NCI-H2029 (cell line): ENCODE measurements around the gene M6PR.
"Not testable (repeated sequence)": the region's sequence is repeated elsewhere in the genome, so short reads cannot be mapped to it uniquely, and the experiment has no call there.

Source experiments
- DNase-seq: peaks from one replicate; lab custom pipeline; 2025; lab: John Stamatoyannopoulos, UW

The M6PR gene

DNA sequence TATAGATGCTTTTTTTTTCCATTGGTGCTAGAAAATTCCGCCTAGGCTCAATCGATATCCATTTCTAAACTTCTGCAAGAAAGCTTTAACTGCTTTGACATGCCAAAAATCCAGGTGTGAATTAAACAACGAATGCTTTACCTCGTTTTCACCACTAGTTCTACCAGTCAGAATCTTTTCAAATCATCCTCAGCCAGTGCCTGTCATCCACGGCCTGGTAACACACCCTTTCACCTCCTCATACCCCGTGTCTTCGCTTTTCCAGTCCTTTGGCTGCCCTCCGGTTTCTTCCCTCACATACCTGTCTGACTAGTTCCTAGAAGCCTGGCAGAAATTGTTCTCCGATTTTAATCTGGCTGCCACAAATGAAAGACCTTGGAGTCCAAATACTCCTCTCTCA, 36.5 kb downstream of the M6PR start:
- DNase-seq: no peak

DNA sequence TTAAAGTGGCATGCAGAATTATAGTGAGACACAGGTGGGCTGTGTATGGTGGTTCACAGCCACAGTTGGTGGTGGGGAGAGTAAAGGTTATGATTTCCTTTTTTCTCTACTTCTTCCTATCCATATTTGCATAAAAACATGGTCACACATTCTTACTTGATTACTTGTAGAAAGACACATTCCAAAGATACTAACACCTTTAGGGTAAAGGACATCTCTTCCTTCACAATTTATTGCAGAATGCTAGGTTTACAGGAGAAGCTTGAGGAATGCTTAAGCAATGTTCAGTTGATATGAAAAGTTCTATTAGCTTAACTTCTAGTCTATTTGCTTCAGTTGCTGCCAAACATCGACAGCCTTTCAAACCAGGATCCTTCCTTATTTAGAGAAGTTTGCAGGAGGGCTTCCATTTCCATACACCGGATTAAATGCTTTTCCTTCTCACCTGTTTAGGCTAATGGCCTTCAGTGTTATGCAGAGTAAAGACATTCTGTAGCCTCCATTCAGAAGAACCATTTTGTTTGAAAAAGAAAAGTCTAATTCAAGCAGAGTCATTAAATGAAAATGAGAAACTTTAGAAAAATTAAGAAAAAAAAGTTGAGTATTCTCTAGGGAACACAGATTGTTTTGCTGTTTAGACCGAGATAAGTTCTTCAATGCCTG, 37.7 kb downstream of the M6PR start:
- DNase-seq: no peak

DNA sequence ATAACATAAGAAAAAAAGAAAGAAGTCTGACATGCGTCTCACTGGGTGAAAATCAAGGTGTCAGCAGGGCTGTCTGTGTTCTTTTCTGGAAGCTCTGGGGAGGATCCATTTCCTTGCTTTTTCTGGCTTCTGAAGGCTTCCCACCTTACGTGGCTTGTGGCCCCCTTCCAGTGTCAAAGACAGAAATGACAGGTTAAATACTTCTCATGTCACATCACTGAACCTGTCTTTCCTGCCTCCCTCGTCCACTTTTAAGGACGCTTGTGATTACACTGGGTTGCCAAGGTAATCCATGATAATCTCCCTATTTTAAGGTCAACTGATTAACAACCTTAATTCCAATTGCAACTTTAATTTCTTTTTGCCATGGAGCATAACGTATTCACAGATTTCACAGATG, 39.7 kb downstream of the M6PR start:
- no peak for DNase-seq

DNA sequence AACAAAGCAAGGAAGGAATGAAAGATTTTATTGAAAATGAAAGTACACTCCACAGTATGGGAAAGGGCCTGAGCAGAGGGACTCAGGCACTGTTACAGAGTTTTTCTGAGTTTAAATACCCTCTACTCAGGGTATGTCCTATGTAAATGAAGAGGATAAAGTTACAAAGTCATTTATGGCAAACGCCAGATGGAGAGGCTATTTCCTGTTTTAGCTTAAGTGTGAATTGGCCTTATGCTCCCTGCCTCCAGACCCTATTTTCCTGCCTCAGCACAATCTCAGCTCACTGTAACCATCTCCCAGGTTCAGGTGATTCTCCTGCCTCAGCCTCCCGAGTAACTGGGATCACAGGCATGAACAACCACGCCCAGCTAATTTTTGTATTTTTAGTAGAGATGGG, 41.9 kb downstream of the M6PR start:
- DNase-seq: no peak

DNA sequence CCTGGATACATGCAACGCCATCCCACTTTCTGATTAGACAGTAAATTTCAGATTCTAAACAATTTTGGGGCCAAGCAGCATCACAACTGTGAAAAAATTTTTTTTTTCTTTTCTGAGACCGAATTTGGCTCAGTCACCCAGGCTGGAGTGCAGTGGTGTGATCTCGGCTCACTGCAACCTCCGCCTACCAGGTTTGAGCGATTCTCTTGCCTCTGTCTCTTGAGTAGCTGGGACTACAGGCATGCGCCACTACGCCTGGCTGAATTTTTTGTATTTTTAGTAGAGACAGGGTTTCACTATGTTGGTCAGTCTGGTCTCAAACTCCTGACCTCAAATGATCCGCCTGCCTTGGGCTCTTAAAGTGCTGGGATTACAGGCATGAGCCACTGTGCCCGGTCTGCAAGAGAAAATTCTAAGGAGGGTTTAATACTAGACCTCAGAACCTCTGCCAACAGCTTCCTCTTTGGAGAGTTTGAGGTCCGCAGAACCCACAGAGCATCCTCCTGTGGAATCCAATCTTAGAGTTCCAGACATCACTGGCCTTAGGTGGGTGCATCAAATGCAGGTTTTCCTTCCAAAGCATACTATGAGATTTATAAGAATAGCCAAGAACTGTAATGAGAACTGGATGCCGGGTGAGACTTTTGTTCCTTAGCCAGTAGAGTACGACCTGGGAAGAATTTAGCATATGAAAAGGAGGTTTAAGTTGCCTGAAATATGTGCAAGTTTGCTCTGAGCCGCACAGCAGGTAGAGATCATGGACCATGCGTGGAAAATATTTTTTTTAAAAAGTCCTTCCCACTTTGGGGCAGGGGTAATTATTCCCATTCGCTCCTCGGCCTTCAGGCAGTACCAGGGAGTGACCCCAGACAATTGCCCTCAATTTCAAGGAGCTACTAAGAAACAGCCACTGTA, 42.9 kb downstream of the M6PR start:
- no peak for DNase-seq

DNA sequence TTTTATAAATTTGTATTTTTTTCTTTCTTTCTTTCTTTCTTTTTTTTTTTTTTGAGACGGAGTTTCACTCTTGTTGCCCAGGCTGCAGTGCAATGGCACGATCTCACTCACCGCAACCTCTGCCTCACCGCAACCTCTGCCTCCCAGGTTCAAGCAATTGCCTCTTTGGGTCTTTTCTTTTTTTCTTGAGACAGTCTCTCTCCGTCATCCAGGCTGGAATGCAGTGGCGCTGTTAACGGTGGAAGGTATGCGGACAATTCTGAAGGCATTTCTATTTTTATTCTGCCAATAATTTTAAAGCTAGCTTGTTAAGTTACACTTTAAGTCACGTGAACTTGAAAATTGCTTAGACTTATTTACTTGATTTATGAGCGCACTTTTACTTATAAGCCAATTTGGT, 43.9 kb downstream of the M6PR start:
- no peak for DNase-seq

DNA sequence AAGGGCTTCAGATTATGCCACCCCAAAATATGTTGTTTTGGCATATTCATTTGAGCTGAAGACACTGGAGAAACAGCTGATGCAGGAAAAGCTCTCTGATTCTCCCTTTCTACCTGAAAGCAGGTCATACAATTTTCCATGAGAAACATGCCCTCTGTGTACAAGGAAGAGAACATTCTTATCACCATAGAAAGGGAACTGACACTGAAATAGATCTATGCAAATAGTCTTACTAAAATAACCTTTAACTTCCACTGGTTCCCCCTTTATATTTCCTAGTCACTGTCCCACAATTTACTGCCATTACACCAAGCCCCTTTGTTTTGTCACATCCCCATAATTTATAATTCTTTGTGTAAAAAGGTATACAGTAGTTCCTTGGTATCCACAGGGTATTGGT, 44.8 kb downstream of the M6PR start:
- DNase-seq: no peak

DNA sequence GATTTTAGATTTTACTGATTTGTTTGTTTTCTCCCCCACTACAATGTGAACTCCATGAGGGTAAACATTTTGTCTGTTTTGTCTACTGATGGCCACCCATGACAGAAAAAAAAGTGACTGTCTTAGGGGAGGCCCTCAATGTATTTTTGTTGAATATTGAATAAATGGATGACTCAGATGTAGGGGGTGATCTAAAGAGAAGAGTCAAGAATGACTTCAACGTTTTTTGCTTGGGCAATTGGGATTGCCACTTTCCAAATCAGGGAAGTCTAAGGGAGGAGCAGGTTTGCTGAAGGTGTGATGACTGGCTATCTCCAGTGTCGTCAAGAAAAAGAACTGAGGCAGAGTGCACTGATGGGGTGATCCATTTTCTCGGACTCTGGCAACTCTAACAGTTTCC, 45.8 kb downstream of the M6PR start:
- no peak for DNase-seq

DNA sequence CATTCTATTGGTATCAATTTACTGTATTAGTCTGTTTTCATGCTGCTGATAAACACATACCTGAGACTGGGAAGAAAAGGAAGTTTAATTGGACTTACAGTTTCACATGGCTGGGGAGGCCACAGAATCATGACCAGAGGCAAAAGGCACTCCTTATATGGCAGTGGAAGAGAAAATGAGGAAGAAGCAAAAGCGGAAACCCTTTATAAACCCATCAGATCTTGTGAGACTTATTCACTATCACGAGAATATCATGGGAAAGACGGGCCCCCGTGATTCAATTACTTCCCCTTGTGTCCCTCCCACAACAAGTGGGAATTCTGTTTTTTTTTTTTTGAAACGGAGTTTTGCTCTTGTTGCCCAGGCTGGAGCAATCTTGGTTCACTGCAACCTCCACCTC, 46.7 kb downstream of the M6PR start:
- not testable (repeated sequence) for DNase-seq

DNA sequence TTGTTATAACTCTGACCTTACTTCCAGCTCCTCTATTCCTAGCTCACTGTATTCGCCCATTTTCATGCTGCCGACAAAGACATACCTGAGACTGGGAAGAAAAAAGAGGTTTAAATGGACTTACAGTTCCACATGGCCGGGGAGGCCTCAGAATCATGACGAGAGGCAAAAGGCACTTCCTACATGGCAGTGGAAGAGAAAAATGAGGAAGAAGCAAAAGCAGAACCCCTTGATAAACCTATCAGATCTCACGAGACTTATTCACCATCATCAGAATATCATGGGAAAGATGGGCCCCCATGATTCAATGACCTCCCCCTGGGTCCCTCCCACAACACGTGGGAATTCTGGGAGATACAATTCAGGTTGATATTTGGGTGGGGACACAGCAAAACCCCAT, 49.6 kb downstream of the M6PR start:
- DNase-seq: no peak

DNA sequence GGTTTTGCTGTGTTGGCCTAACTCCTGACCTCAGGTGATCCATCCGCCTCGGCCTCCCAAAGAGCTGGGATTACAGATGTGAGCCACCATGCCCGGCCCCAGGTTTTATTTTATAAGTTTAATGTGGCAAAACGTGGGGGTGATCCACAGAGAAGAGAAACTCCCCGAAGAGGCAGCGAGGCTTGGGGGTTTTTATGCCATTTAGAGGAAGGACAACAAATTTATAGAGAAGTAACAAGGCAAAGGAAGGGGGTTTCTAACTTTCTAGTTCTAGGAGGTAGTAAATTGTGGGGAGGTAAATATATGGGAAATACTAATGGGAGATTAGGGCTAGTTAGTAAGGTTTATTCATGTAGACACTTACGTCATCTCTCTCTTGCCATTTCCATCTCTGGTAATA, 52.4 kb downstream of the M6PR start:
- DNase-seq: no peak

DNA sequence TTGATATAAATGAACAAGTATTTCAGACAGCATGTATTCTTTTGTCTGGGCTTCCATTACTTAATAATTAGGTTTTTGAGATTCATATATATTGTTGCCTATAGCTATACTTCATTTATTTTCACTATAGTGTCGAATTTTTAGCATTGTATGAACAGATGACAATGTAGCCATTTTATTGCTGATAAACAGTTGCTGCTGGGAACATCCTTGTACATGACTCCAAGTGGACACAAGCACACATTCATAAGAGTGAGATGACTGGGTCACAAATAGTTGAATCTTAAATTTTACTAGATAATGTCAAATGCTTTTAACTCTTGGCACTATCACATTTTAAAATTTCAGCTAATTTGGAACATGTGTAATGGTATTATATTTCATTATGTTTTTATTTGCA, 54.5 kb downstream of the M6PR start:
- DNase-seq: no peak

DNA sequence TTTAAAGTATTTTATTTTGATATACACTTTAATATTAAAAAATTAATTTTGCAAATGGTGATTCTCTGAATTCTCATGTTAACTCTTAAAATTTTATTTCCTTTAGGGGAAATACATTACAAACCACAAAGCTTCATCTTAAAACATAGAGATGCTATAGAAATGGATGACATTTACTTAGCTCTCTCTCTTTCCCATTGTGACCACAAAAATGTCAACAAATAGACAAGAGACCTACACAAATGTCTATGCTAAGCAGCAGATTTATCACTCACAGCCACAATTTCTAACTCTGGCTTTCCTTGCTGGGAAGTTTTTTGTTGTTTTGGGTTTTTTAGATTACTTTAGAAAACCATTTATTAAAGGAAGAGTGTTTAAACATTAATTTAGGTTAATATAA, 55.1 kb downstream of the M6PR start:
- DNase-seq: no peak

DNA sequence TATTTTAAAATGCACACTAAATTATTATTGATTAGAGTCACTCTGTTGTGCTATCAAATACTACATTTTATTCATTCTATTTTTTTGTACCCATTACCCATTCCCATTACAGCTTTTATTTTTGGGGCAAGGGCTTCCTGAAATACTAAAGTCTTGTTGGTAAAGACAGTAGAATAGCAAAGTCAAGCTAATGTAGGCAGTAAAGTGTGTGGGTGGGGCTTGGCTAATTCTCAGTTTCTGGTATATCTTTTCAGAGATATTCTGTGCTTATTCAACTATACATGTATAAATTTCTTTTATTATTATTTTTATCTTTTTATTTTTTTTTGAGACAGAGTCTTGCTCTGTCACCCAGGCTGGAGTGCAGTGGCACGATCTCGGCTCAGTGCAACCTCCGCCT, 57.5 kb downstream of the M6PR start:
- no peak for DNase-seq
